ENCODE data around the gene PTEN. TPM values are rescaled to one million over a fixed set of nuclear protein-coding genes. Genes with fewer than 3 reads are reported as not detected.
"Not testable (repeated sequence)": the region's sequence is repeated elsewhere in the genome, so short reads cannot be mapped to it uniquely, and the experiment has no call there.

PTEN gene
- total RNA-seq: 10 to 100 TPM; 30.4 to 34.9 TPM

DNA sequence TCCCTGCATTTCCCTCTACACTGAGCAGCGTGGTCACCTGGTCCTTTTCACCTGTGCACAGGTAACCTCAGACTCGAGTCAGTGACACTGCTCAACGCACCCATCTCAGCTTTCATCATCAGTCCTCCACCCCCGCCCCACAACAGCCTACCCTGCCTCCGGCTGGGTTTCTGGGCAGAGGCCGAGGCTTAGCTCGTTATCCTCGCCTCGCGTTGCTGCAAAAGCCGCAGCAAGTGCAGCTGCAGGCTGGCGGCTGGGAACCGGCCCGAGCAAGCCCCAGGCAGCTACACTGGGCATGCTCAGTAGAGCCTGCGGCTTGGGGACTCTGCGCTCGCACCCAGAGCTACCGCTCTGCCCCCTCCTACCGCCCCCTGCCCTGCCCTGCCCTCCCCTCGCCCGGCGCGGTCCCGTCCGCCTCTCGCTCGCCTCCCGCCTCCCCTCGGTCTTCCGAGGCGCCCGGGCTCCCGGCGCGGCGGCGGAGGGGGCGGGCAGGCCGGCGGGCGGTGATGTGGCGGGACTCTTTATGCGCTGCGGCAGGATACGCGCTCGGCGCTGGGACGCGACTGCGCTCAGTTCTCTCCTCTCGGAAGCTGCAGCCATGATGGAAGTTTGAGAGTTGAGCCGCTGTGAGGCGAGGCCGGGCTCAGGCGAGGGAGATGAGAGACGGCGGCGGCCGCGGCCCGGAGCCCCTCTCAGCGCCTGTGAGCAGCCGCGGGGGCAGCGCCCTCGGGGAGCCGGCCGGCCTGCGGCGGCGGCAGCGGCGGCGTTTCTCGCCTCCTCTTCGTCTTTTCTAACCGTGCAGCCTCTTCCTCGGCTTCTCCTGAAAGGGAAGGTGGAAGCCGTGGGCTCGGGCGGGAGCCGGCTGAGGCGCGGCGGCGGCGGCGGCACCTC, at the start of gene PTEN, which contains the start of gene KLLN:
Gene PTEN (plus strand): TSS at position 573 of the 891 bp plus-strand sequence. CDS start 845 bp downstream, outside the sequence.
Gene KLLN (minus strand): TSS at position 481 of the 891 bp plus-strand sequence. CDS start 1,046 bp downstream, outside the sequence.
- CTCF ChIA-PET: interaction anchor here (0.7 to 3.6 kb wide), 4 partner anchors 159 to 526 kb away, joined by 3 to 14 read pairs (median 3); no protein-coding TSS in a partner anchor

DNA sequence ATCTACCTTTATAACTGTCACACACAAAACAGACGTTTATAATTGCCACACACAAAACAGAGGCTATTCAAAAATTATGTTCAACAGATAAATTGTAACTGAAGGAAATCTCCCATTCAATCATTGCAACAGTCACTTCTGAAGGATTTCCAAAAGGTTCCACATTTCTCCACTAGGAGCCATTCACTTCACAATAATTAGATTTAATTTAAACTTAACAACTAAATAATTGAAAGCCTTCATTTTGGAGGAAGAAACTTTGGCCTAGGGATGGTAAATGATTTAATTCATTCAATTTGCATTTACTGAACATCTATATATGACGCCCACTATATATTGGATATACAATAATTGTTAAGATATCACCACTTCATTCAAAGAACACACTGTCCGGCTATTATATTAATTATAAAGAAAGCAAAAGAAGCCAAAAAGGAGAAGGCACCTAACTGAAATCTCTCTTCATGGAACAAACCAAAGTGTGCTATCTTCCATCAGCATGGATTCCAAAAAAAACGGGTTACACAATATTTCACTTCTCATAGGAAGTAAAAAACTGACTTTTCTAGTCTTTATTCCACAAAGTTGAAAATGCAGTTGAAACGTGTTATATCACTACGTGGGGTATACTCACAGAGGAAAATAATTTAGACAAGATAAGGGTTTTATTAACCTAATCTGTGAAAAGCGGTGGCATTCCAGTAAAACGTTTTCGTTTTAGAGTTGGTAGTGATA, 47.1 kb upstream of the PTEN start:
- Mint-ChIP-seq H3K27me3 (ENCODE audit: low read depth) (no peaks in the 10 kb centered on the region), H3K27ac (peak overlapping the region; percentile 94), H3K9me3 (no peaks in the 10 kb centered on the region), H3K36me3 (ENCODE audit: low read depth) (peaks cover 15% of the 10 kb centered on the region), H3K4me1 (ENCODE audit: low read depth) (peaks cover 33% of the 10 kb centered on the region), H3K4me3 (peak overlapping the region; percentile 87)
- DNase-seq: no peak
- CTCF ChIA-PET: no interaction called here
- intact Hi-C loops (cut with micrococcal nuclease): loop anchor here (2.0 to 5.0 kb wide), 5 partner anchors 14 to 1176 kb away; partner anchors contain the start of genes FAS and PAPSS2

More for the DNA sequence above, at the start of gene PTEN, which contains the start of gene KLLN:
- Mint-ChIP-seq H3K36me3 (ENCODE audit: low read depth) (peaks cover 8% of the 10 kb centered on the region), H3K9me3 (no peaks in the 10 kb centered on the region), H3K4me1 (ENCODE audit: low read depth) (peaks cover 37% of the 10 kb centered on the region), H3K4me3 (peak within 1 kb of the TSS; percentile 96), H3K27me3 (ENCODE audit: low read depth) (peaks cover 3% of the 10 kb centered on the region), H3K27ac (peak within 1 kb of the TSS; percentile 95)
- peak; percentile 83 for DNase-seq
- intact Hi-C loops (cut with micrococcal nuclease): loop anchor here (2.0 to 5.0 kb wide), 7 partner anchors 56 to 1019 kb away; partner anchors contain the start of genes PAPSS2 and STAMBPL1

DNA sequence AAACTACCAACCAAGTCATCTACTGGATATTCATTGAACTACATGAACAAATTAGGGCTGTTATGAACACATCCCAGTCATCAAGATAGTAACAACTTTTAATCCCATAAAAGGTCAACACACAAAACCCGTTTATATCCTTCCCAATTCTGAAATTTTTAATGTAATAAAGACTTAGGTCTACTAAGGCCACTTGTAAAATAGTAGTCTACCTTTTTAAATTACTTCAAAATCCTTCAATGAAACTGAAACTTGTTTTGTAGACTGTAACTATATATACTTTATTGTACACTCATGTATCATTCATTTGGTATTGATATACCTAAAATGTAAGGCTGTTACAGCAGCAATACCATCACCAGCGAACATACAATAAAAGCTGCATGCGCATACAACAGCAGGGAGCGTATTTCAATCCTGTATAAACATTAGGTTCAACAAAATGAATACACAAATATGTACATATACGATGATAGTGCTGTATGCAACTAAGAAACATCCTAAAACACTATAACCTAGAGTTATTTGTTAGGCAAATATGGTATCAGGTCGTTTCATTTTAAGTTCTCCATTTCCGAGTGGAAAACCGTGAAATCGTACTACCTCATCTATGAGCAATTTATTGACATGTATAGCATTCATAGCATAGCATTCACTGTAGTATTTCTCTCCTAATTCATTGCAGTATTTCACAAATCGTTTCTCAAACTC, 46.4 kb upstream of the PTEN start:
- no peak for DNase-seq
- H3K4me1 Mint-ChIP-seq (ENCODE audit: low read depth): peaks cover 28% of the 10 kb centered on the region
- intact Hi-C loops (cut with micrococcal nuclease): loop anchor here (2.0 to 5.0 kb wide), 5 partner anchors 14 to 1175 kb away; partner anchors contain the start of genes FAS and PAPSS2
- peaks cover 8% of the 10 kb centered on the region for H3K36me3 Mint-ChIP-seq (ENCODE audit: low read depth)
- H3K9me3 Mint-ChIP-seq: no peaks in the 10 kb centered on the region
- no peaks in the 10 kb centered on the region for H3K27me3 Mint-ChIP-seq (ENCODE audit: low read depth)
- H3K4me3 Mint-ChIP-seq: peak overlapping the region; percentile 87
- CTCF ChIA-PET: interaction anchor here (1.5 kb wide), 1 partner anchor 313 kb away, joined by 5 read pairs; the partner anchor contains the start of gene MINPP1
- peak overlapping the region; percentile 94 for H3K27ac Mint-ChIP-seq

DNA sequence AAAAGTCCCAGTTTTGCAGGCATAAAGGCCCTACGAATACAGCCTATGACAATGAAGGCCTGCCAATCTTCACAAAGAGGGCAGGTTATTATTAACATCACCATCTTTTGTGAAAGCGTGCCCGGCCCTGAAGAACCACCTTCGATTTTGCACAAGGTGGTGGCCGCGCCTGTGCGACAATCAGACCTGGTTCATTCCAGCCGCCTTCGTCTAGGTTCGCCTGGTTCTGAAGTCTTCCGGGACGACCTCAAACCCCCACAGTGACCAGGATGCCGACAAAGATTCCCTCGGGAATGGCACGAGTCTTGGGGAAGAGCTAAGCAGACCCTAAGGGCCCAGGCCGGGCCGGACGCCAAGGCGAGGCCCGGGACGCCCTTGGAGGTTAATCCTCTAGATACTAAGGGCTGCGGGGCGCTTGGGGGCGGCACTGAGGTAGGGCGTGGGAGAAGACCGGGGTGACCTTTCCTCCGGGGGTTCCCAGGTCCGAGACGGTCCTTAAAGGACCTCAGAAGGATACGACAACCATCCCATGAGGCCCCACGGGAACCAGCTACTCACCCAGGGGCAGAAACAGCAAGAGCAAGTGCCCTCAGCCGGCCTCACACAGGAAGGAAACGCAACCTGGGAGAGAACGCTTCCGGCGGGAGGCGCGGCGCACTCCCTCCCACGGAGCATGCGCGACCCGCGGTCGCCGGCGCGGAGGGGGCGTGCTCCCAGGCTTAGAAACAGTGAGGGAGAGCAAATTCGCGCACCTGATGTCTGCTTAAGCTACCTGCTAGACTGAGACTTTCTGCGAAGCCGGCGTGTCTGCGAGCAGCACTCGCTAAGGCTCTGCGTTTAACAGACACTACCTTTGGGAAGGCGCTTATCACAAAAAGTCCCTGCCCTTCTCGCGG, 45.6 kb upstream of the PTEN start, which contains the start of gene ATAD1:
Gene ATAD1 (minus strand): TSS at position 618 of the 896 bp plus-strand sequence. CDS start 3,627 bp downstream, outside the sequence.
- CTCF ChIA-PET: interaction anchor here (0.6 to 2.3 kb wide), 3 partner anchors 10 to 692 kb away, joined by 3 to 14 read pairs (median 5); partner anchors contain the start of gene MINPP1
- intact Hi-C loops (cut with micrococcal nuclease): loop anchor here (1.0 to 5.0 kb wide), 11 partner anchors 12 to 1174 kb away; partner anchors contain the start of genes FAS, GLUD1, PAPSS2 and SHLD2
- peaks cover 28% of the 10 kb centered on the region for H3K4me1 Mint-ChIP-seq (ENCODE audit: low read depth)
- DNase-seq: peak; percentile 90
- H3K27ac Mint-ChIP-seq: peak within 1 kb of the TSS; percentile 94
- no peaks in the 10 kb centered on the region for H3K27me3 Mint-ChIP-seq (ENCODE audit: low read depth)
- H3K4me3 Mint-ChIP-seq: peak within 1 kb of the TSS; percentile 87
- no peaks in the 10 kb centered on the region for H3K9me3 Mint-ChIP-seq
- peaks cover 3% of the 10 kb centered on the region for H3K36me3 Mint-ChIP-seq (ENCODE audit: low read depth)

DNA sequence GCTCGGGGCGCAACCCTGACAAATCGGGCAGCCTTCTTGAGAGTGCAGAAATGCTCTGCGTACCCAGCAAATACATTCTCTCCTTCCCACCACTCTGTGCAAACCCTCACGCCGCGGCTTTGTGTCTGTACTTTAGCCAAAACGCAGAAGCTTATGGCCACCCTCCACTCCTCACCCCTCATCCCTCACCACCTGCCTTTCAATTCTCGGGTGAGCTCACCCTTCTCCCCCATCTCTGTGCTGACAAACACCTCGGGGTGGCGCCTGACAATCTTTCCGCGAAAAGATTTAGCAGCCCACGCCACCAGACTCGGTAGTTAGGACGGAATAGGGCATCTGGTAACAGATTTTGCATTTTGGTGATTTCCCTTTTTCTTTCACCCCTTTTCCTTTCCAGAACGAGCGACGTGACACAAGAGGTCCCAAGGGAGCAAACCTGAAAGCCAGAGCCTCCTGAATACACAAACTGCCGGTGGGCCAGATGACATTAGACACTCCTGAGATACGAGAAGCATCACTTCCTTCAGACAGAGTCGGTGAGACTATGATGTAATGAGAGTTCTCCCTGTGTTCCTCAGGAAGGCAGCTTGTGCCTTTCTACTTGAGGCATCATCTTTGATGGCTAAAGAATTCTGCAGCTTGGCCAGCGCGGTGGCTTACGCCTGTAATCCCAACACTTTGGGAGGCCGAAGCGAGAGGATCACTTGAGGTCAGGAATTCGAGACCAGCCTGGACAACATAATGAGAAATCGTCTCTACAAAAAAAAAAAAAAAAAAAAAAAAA, 44.7 kb upstream of the PTEN start:
- Mint-ChIP-seq H3K27ac (peak overlapping the region; percentile 94), H3K4me1 (ENCODE audit: low read depth) (peaks cover 28% of the 10 kb centered on the region), H3K27me3 (ENCODE audit: low read depth) (no peaks in the 10 kb centered on the region), H3K36me3 (ENCODE audit: low read depth) (peaks cover 3% of the 10 kb centered on the region), H3K4me3 (peak overlapping the region; percentile 87), H3K9me3 (no peaks in the 10 kb centered on the region)
- intact Hi-C loops (cut with micrococcal nuclease): loop anchor here (1.0 to 5.0 kb wide), 10 partner anchors 12 to 1174 kb away; partner anchors contain the start of genes FAS, GLUD1, PAPSS2 and SHLD2
- peak; percentile 76 for DNase-seq
- CTCF ChIA-PET: interaction anchor here (0.6 to 2.3 kb wide), 6 partner anchors 10 to 692 kb away, joined by 3 to 14 read pairs (median 5); partner anchors contain the start of gene MINPP1

DNA sequence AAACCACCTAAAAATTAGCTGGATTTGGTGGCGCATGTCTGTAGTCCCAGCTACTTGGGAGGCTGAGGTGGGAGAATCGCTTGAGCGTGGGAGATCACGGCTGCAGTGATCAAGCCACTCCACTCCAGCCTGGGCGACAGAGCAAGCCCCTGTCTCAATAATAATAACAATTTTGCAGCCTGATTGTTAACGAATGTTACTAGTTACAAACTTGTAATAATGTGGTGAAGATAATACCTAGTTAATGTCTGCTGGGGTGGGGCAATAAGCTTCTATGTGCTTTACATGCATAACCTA, 44.2 kb upstream of the PTEN start:
- H3K27me3 Mint-ChIP-seq (ENCODE audit: low read depth): no peaks in the 10 kb centered on the region
- intact Hi-C loops (cut with micrococcal nuclease): loop anchor here (2.0 to 5.0 kb wide), 6 partner anchors 26 to 1173 kb away; partner anchors contain the start of genes FAS, GLUD1, PAPSS2 and SHLD2
- H3K27ac Mint-ChIP-seq: no peak overlapping the region
- DNase-seq: no peak
- peaks cover 27% of the 10 kb centered on the region for H3K4me1 Mint-ChIP-seq (ENCODE audit: low read depth)
- CTCF ChIA-PET: interaction anchor here (0.6 to 2.3 kb wide), 5 partner anchors 9 to 161 kb away, joined by 3 to 14 read pairs (median 5); no protein-coding TSS in a partner anchor
- peak overlapping the region; percentile 32 for H3K4me3 Mint-ChIP-seq
- no peaks in the 10 kb centered on the region for H3K9me3 Mint-ChIP-seq
- peaks cover 2% of the 10 kb centered on the region for H3K36me3 Mint-ChIP-seq (ENCODE audit: low read depth)

DNA sequence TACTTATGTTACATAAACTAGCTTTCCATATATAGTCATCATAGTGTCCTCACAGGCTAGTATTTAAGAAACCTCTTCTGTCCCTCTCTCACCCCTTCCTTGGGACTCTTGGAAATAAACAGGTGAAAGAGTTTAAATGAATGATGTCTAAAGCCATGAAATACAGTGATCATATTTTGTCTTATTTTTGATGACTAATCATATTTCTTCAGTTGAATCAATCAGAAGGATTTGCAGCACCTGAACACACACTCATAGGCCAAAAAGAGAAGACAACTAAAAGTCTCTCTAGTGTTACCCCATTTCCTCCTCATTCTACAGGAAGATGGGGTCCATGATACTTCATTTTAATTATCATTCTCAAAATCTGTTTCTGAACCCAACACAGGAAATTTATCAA, 36.8 kb upstream of the PTEN start:
- no peak overlapping the region for H3K27ac Mint-ChIP-seq
- H3K4me3 Mint-ChIP-seq: no peak overlapping the region
- no peaks in the 10 kb centered on the region for H3K9me3 Mint-ChIP-seq
- peaks cover 30% of the 10 kb centered on the region for H3K4me1 Mint-ChIP-seq (ENCODE audit: low read depth)
- CTCF ChIA-PET: no interaction called here
- H3K36me3 Mint-ChIP-seq (ENCODE audit: low read depth): no peaks in the 10 kb centered on the region
- intact Hi-C loops (cut with micrococcal nuclease): no loop called here
- no peak for DNase-seq
- no peaks in the 10 kb centered on the region for H3K27me3 Mint-ChIP-seq (ENCODE audit: low read depth)

DNA sequence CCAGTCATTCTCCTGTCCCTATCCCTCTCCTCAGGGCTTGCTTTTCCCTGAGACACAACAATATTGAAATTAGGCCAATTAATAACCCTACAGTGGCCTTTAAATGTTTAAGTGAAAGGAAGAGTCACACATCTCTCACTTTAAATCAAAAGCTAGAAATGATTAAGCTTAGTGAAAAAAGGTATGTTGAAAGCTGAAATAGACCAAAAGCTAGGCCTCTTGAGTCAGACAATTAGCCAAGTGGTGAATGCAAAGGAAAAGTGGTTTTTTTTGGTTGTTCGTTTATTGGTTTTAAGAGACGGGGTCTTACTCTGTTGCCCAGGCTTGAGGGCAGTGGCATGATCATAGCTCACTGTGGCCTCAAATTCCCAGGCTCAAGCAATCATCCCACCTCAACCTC, 35.7 kb upstream of the PTEN start:
- no peak for DNase-seq
- Mint-ChIP-seq H3K27me3 (ENCODE audit: low read depth) (no peaks in the 10 kb centered on the region), H3K9me3 (no peaks in the 10 kb centered on the region), H3K36me3 (ENCODE audit: low read depth) (no peaks in the 10 kb centered on the region), H3K4me3 (no peak overlapping the region), H3K27ac (no peak overlapping the region), H3K4me1 (ENCODE audit: low read depth) (peaks cover 30% of the 10 kb centered on the region)
- CTCF ChIA-PET: interaction anchor here (0.6 to 2.3 kb wide), 4 partner anchors 8 to 684 kb away, joined by 3 to 14 read pairs (median 4); no protein-coding TSS in a partner anchor
- intact Hi-C loops (cut with micrococcal nuclease): no loop called here

DNA sequence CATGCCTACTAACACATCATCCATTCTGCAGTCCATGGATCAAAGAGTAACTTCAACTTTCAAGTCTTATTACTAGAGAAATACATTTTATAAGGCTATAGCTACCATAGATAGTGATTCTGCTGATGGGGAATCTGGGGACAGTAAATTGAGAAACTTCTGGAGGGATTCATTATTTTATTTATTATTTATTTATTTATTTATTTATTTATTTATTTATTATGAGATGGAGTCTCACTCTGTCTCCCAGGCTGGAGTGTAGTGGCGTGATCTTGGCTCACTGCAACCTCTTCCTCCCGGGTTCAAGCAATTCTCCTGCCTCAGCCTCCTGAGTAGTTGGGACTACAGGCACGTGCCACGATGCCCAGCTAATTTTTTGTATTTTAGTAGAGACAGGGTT, 34.4 kb upstream of the PTEN start:
- DNase-seq; H3K36me3 Mint-ChIP-seq (ENCODE audit: low read depth); H3K4me3 Mint-ChIP-seq; H3K27ac Mint-ChIP-seq; H3K27me3 Mint-ChIP-seq (ENCODE audit: low read depth); H3K9me3 Mint-ChIP-seq; intact Hi-C loops (cut with micrococcal nuclease): not testable (repeated sequence)
- H3K4me1 Mint-ChIP-seq (ENCODE audit: low read depth): peaks cover 30% of the 10 kb centered on the region
- CTCF ChIA-PET: interaction anchor here (2.3 kb wide), 1 partner anchor 10 kb away, joined by 14 read pairs; no protein-coding TSS in a partner anchor

Measured in activated naive CD4-positive, alpha-beta T cell treated with anti-CD3 and anti-CD28 coated beads for 36 hours (primary cell).